HG03135 (cell line): ENCODE data around the gene LGALS12.

ENCODE experiments used
- ATAC-seq: cut with Tn5 transposase; IDR thresholded peaks from one replicate; pipeline ENCODE4 v1.9.1; 2021; ENCODE audit warnings: mild to moderate bottlenecking, moderate library complexity; ENCODE audit not compliant: unreplicated experiment

LGALS12 gene

GRCh38 chr11:63505857-63506528, at the start of gene LGALS12:
Gene LGALS12, plus strand, starts transcription at chr11:63506084. Its CDS starts 375 bp downstream, at chr11:63506459.
- ATAC-seq = no peak

GRCh38 chr11:63459586-63459985, 46.3 kb upstream of the LGALS12 start:
- ATAC-seq = no peak

GRCh38 chr11:63462137-63462536, 43.7 kb upstream of the LGALS12 start:
- no peak for ATAC-seq

GRCh38 chr11:63470311-63470710, 35.6 kb upstream of the LGALS12 start:
- no peak for ATAC-seq

- no peak for ATAC-seq
Observed at GRCh38 chr11:63472372-63472771, 33.5 kb upstream of the LGALS12 start.

- no peak for ATAC-seq
Observed at GRCh38 chr11:63476618-63477017, 29.3 kb upstream of the LGALS12 start.

- ATAC-seq = no peak
Observed at GRCh38 chr11:63478896-63479295, 27.0 kb upstream of the LGALS12 start.

GRCh38 chr11:63480039-63480438, 25.8 kb upstream of the LGALS12 start:
- ATAC-seq = no peak

GRCh38 chr11:63485777-63486176, 20.1 kb upstream of the LGALS12 start:
- no peak for ATAC-seq

GRCh38 chr11:63488789-63489188, 17.1 kb upstream of the LGALS12 start:
- no peak for ATAC-seq

- ATAC-seq = no peak
Observed at GRCh38 chr11:63489879-63490278, 16.0 kb upstream of the LGALS12 start.

GRCh38 chr11:63490551-63491239, 15.2 kb upstream of the LGALS12 start, which contains the start of gene PLAAT5:
Gene PLAAT5, minus strand, starts transcription at chr11:63491167. Its CDS starts 133 bp downstream, at chr11:63491034.
- ATAC-seq = no peak

GRCh38 chr11:63491240-63491587, 14.7 kb upstream of the LGALS12 start:
- ATAC-seq = no peak

- ATAC-seq = no peak
Observed at GRCh38 chr11:63491636-63492372, 14.1 kb upstream of the LGALS12 start.

- ATAC-seq = no peak
Observed at GRCh38 chr11:63492441-63492840, 13.4 kb upstream of the LGALS12 start.

- no peak for ATAC-seq
Observed at GRCh38 chr11:63493127-63493526, 12.8 kb upstream of the LGALS12 start.

GRCh38 chr11:63494975-63495374, 10.9 kb upstream of the LGALS12 start:
- ATAC-seq = no peak

GRCh38 chr11:63499874-63500273, 6.0 kb upstream of the LGALS12 start:
- no peak for ATAC-seq

- ATAC-seq = no peak
Observed at GRCh38 chr11:63501236-63501635, 4.6 kb upstream of the LGALS12 start.

- no peak for ATAC-seq
Observed at GRCh38 chr11:63502252-63502820, 3.5 kb upstream of the LGALS12 start.

- no peak for ATAC-seq
Observed at GRCh38 chr11:63503492-63503891, 2.4 kb upstream of the LGALS12 start.
